Transverse colon (tissue), 4 donors: ENCODE measurements around the gene ZFP92. TPM values are rescaled to one million over a fixed set of nuclear protein-coding genes. Genes with fewer than 3 reads are reported as not detected.

Experiments used
- DNase-seq: peaks from one replicate; pipeline ENCODE4 v3.0.0-alpha.2; 2019
- H3K27ac ChIP-seq, 4 donors: fragments of 200-600 bp; sonication (generic); 2 replicates each; pipeline ENCODE4 v1.5.1; 2016 to 2018; ENCODE audit warnings: inconsistent platforms in 4 of 4
- H3K27me3 ChIP-seq: fragments of 200-600 bp; sonication (generic); 2 replicates; pipeline ENCODE4 v1.5.1; 2017; ENCODE audit warnings: inconsistent platforms
- H3K36me3 ChIP-seq, 4 donors: fragments of 200-600 bp; sonication (generic); 2 replicates each; pipeline ENCODE4 v1.5.1; 2017 to 2019; ENCODE audit warnings: inconsistent platforms in 4 of 4
- H3K4me1 ChIP-seq, 4 donors: fragments of 200-600 bp; sonication (generic); 2 replicates each; pipeline ENCODE4 v1.5.1; 2017 to 2020; ENCODE audit warnings: inconsistent platforms in 4 of 4
- H3K4me3 ChIP-seq, 4 donors: fragments of 200-600 bp; sonication (generic); 1 replicate in 1 of 4; 2 replicates in 3 of 4; pipeline versions ENCODE4 v1.5.1 to v1.6.1; 2017 to 2019; ENCODE audit warnings: inconsistent platforms in 4 of 4
- H3K9me3 ChIP-seq, 2 donors: fragments of 200-600 bp; sonication (generic); 2 replicates each; pipeline ENCODE4 v1.5.1; 2017 to 2019; ENCODE audit warnings: inconsistent platforms in 2 of 2
- CTCF ChIP-seq, 5 experiments: fragments of 200-600 bp in 3 of 5; fragments of 450-650 bp in 2 of 5; sonication (generic) in 3 of 5; IDR thresholded peaks; 1 replicate in 2 of 5; 2 replicates in 3 of 5; pipeline ENCODE4 v1.5.1; 2016 to 2017; ENCODE audit warnings: antibody characterized with exemption in 5 of 5, inconsistent platforms in 3 of 5, mild to moderate bottlenecking in 2 of 5, moderate library complexity in 1 of 5
- EP300 ChIP-seq: sonication (generic); formaldehyde crosslinking; IDR thresholded peaks from one replicate; pipeline ENCODE4 v1.6.1; 2017; ENCODE audit warnings: antibody characterized with exemption, low read depth
- POLR2A ChIP-seq: fragments of 450-650 bp; IDR thresholded peaks from one replicate; pipeline ENCODE4 v1.6.1; 2016; ENCODE audit warnings: antibody characterized with exemption, mild to moderate bottlenecking, moderate library complexity
- POLR2AphosphoS5 ChIP-seq, 3 donors: sonication (generic); formaldehyde crosslinking; IDR thresholded peaks; one replicate each; pipeline ENCODE4 v1.6.1; 2016; ENCODE audit warnings: antibody characterized with exemption in 3 of 3
- WGBS, 2 donors: methylation state at CpG; one replicate each; pipeline ENCODE4 v1.1.5; 2018; ENCODE audit warnings: low coverage in 1 of 2; 5-methylcytosine and 5-hydroxymethylcytosine counted together
- in situ Hi-C, 4 donors: fragments of 200-750 bp; cut with MboI; loops; one replicate each; pipeline versions ENCODE4 v1.15.0 to v1.15.1; 2017; ENCODE audit warnings: low sequenced_read_pairs in 3 of 4, low pct_ligation_motif_present in 1 of 4, low pct_unique_long_range_greater_than_20kb in 1 of 4
- intact Hi-C: fragments of 100-400 bp; cut with DNase I; formaldehyde crosslinking; loops from one replicate; pipeline ENCODE4 v1.15.1; 2023; ENCODE audit warnings: low total_unique reads
- total RNA-seq, 4 donors: library from RNA; depleted of rRNA; stranded (reverse); fragments of >200 nt; gene quantifications; one replicate each; pipeline ENCODE4 v1.1.0, GENCODE V29; 2016

Gene ZFP92
- total RNA-seq, 4 donors from 2014 or later = 0.27 to 3.0 (median 1.3) TPM

DNA sequence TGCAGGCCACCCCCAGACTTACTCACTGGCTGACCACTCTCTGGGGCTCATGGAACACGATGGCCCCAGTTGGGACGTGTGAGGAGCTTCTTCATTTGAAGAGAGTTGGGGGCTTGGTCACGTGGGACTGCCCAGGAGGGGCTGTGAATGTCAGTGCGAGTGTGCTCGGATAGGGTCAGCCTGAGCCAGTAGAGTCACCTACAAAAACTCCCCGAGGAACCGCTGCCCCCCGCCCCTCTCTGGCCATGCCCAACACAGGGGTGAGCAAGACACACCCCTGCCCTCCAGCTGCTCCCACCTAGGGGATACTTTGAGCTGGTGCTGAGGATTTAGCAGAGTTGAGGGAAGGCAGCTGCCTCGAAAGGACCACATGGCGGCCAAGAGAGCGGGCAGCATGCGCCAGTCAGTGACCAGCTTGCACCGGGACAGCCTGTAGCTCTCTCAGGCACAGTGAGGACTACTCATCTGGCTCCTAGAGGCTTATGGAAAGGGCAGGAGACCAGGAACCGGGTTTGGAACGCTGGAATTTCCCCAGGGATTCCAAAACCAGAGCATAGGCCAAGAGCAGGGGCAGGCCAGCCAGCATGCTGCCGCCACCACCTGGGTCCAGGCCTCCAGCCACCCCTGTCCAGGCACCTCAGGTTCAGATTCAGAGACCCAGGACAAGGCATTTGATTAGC, 18.5 kb upstream of the ZFP92 start:
- Histone ChIP-seq H3K4me1 (no peaks in the 10 kb centered on the region), H3K27me3 (no peaks in the 10 kb centered on the region), H3K4me3 (no peak overlapping the region), H3K9me3 (no peaks in the 10 kb centered on the region), H3K27ac (no peak overlapping the region), H3K36me3 (no peaks in the 10 kb centered on the region)
- TF ChIP-seq POLR2A (no peak), CTCF (IDR thresholded peaks at IDR 0.05) (no peak), EP300 (no peak), POLR2AphosphoS5 (IDR thresholded peaks at IDR 0.05) (no peak)
- no peak for DNase-seq
- 87% methylated on average over 16 of the region's 16 CpGs; no CpG with 5 or more reads in 1 of the 2 donors for WGBS, 2 donors
- in situ Hi-C loops = no loop called here
- intact Hi-C loops = no loop called here

DNA sequence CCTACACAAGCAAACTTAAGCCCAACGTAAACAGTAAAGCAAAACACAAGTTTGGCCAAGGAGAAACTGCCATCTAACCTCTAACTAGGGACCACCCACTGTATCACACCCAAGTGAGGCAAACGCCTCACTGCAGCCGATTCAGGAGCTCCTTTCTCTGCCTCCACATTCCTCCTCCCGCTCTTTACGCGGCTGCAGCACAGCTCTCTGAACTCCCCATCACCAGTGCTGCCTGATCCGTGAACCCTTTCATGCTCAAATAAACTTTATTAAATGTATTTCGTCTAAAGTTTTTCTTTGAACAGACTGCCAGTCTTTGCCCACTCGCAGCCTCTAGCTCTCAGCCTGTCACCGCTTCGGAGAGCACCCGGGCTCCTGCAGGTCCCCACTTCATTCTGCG, 16.7 kb upstream of the ZFP92 start:
- Histone ChIP-seq H3K4me3 (no peak overlapping the region), H3K4me1 (no peaks in the 10 kb centered on the region), H3K9me3 (no peaks in the 10 kb centered on the region), H3K27ac (no peak overlapping the region), H3K27me3 (no peaks in the 10 kb centered on the region), H3K36me3 (no peaks in the 10 kb centered on the region)
- intact Hi-C loops = no loop called here
- 76% methylated on average over 13 of the region's 13 CpGs; no CpG with 5 or more reads in 1 of the 2 donors for whole genome bisulfite sequencing, 2 donors
- TF ChIP-seq POLR2AphosphoS5 (IDR thresholded peaks at IDR 0.05) (no peak), EP300 (no peak), CTCF (IDR thresholded peaks at IDR 0.05) (no peak), POLR2A (no peak)
- no peak for DNase-seq
- in situ Hi-C loops = no loop called here

GRCh38 chrX:153395613-153396319, 15.5 kb upstream of the ZFP92 start:
- intact Hi-C loops = no loop called here
- Histone ChIP-seq H3K9me3 (no peaks in the 10 kb centered on the region), H3K4me3 (no peak overlapping the region), H3K36me3 (no peaks in the 10 kb centered on the region), H3K27ac (no peak overlapping the region), H3K4me1 (no peaks in the 10 kb centered on the region), H3K27me3 (no peaks in the 10 kb centered on the region)
- TF ChIP-seq CTCF (IDR thresholded peaks at IDR 0.05) (no peak), POLR2AphosphoS5 (IDR thresholded peaks at IDR 0.05) (no peak), POLR2A (no peak), EP300 (no peak)
- DNase-seq = no peak
- 93% methylated on average over 26 of the region's 26 CpGs; no CpG with 5 or more reads in 1 of the 2 donors for WGBS, 2 donors
- in situ Hi-C loops = no loop called here

- no peak for TF ChIP-seq POLR2AphosphoS5 (IDR thresholded peaks at IDR 0.05)
- TF ChIP-seq EP300 = no peak
- TF ChIP-seq CTCF (IDR thresholded peaks at IDR 0.05) = no peak
- no peak for TF ChIP-seq POLR2A
- no peaks in the 10 kb centered on the region for H3K4me1 ChIP-seq
- no peaks in the 10 kb centered on the region for H3K27me3 ChIP-seq
- 87% methylated on average over 20 of the region's 26 CpGs; no CpG with 5 or more reads in 1 of the 2 donors for WGBS, 2 donors
- H3K9me3 ChIP-seq = no peaks in the 10 kb centered on the region
- DNase-seq = no peak
- H3K36me3 ChIP-seq = no peaks in the 10 kb centered on the region
- intact Hi-C loops = no loop called here
- H3K27ac ChIP-seq = no peak overlapping the region
- in situ Hi-C loops = no loop called here
- no peak overlapping the region for H3K4me3 ChIP-seq
These were observed 14.7 kb upstream of the ZFP92 start for GRCh38 chrX:153396320-153397195.
